GM12891 (cell line): Measurements from ENCODE around the gene CDHR3.

Experiments used
- POLR2AphosphoS5 ChIP-seq: IDR thresholded peaks from 2 replicates; pipeline ENCODE4 v1.6.1; 2011; ENCODE audit warnings: low read depth, low read length, control low read depth
- TAF1 ChIP-seq: IDR thresholded peaks from 2 replicates; pipeline ENCODE4 v1.6.1; 2011; ENCODE audit warnings: low read depth, low read length, control low read depth

DNA sequence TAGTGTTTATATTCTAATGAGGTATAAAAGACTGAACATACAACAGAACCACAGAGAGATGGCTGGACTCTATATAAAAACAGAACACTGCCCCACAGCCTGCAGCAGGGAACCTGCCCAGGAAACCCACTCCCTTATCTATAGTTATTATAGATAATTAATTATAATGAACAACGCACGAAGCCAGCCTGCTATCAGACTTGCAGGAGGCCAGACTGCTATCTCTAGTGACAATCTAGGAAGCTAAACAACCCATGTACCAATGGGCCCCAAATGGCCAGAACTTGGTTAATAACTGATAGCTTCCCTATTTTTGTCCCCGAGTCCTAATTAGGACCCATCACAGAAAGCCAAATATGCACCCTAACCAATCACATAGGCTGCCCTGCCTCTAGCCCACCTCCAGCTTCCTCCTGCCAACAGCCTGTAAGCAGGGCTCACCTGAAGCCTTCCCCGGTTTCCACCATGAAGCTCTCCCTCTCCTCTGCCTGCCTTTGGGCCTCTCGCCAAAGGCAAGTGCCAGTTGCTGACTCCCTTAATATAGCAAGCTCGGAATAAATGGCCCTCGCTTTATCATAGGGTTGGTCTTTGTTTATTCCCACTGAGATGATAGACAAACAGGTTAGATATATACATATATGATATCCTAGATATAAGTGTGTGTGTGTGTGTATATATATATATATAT is 74.6 kb downstream of the CDHR3 start:
- TF ChIP-seq POLR2AphosphoS5 (no peak), TAF1 (no peak)
